Measurements from ENCODE around the gene SLC49A3. TPM values are rescaled to one million over a fixed set of nuclear protein-coding genes. Genes with fewer than 3 reads are reported as not detected.
A peak's percentile ranks its signal among the peaks of the same experiment; 100 is the strongest.

The SLC49A3 gene
- total and polyA plus RNA-seq, 2 of the 13 experiments (the other 11 are each of a cell fraction or from before 2014, with no cell fraction given) = 0.07 to 0.17 TPM

GRCh38 chr4:674172-675035 is 14.5 kb downstream of the SLC49A3 start, which contains the start of the genes ATP5ME and MYL5 (continued):
- TF ChIP-seq PBX3 (CRISPR knock-in tag; IDR thresholded peaks at IDR 0.05; ENCODE audit: borderline replicate concordance) = no peak
- TF ChIP-seq ZNF512B (CRISPR knock-in tag; IDR thresholded peaks at IDR 0.05; ENCODE audit: borderline replicate concordance) = 0 out of 2 replicates have a peak, but pooled peaks have one; percentile 66
- TF ChIP-seq ZNF672 (CRISPR knock-in tag; IDR thresholded peaks at IDR 0.05) = no peak
- TF ChIP-seq NR2C2 (CRISPR knock-in tag; IDR thresholded peaks at IDR 0.05; ENCODE audit: borderline replicate concordance) = peak; percentile 98
- peak; percentile 26 for TF ChIP-seq SAFB2 (CRISPR knock-in tag; IDR thresholded peaks at IDR 0.05; ENCODE audit: borderline replicate concordance, low read depth)
- no peak for TF ChIP-seq RORA (CRISPR knock-in tag; IDR thresholded peaks at IDR 0.05)
- peak; percentile 83 for TF ChIP-seq BHLHE40 (IDR thresholded peaks at IDR 0.05; ENCODE audit: low read length)
- TF ChIP-seq ZFP1 (CRISPR knock-in tag; IDR thresholded peaks at IDR 0.05) = peak; percentile 58; the same call in 1 of the 2 replicates
- no peak for TF ChIP-seq MLLT10 (CRISPR knock-in tag; IDR thresholded peaks at IDR 0.05)
- TF ChIP-seq ZC3H13 (CRISPR knock-in tag; IDR thresholded peaks at IDR 0.05) = peak; percentile 58
- TF ChIP-seq RELA (CRISPR knock-in tag; IDR thresholded peaks at IDR 0.05) = no peak
- TF ChIP-seq ZNF205 (CRISPR knock-in tag; IDR thresholded peaks at IDR 0.05) = no peak; the same call in 1 of the 2 replicates
- no peak for TF ChIP-seq CEBPZ (IDR thresholded peaks at IDR 0.05; ENCODE audit: low read length)
- TF ChIP-seq XRCC5 (optimal IDR thresholded peaks at IDR 0.05; ENCODE audit: low read length) = peak; percentile 90
- TF ChIP-seq PTBP1 (IDR thresholded peaks at IDR 0.05; ENCODE audit: low read depth, low read length, poor library complexity, severe bottlenecking) = no peak
- TF ChIP-seq ZNF574 (CRISPR knock-in tag; IDR thresholded peaks at IDR 0.05) = peak; percentile 85
